H1 (cell line): Measurements from ENCODE around the gene INHA. TPM values are rescaled to one million over a fixed set of nuclear protein-coding genes. Genes with fewer than 3 reads are reported as not detected.

Experiments used
- CTCF ChIA-PET: fragments of 300-600 bp; sonication (Branson Sonifier 250); formaldehyde crosslinking; loops from one replicate; lab custom pipeline; 2021; ENCODE audit not compliant: partially characterized antibody; lab: Charles Lee
- POLR2A ChIA-PET: fragments of 300-600 bp; sonication (Branson Sonifier 250); formaldehyde crosslinking; loops from one replicate; lab custom pipeline; 2021; ENCODE audit warnings: inconsistent platforms; ENCODE audit not compliant: partially characterized antibody; lab: Charles Lee
- DNase-seq, 2 experiments: peaks; one replicate each; pipeline versions ENCODE4 v3.0.0 to v3.0.0-alpha.2; 2010 to 2022; ENCODE audit warnings: low spot score in 2 of 2, low read depth in 1 of 2, mixed read lengths in 1 of 2
- FAIRE-seq: peaks from 2 replicates; lab custom pipeline; 2011; peaks lifted over from hg19 to GRCh38; lab: Jason Lieb, UNC
- H2AFZ ChIP-seq: 2 replicates; pipeline ENCODE4 v1.8.1; 2012; ENCODE audit warnings: low read length, inconsistent platforms
- H2AK5ac ChIP-seq: 2 replicates; pipeline ENCODE4 v1.6.1; 2013; ENCODE audit warnings: low read depth, low read length
- H2BK120ac ChIP-seq: replicated peaks from 2 replicates; pipeline ENCODE3; 2013; ENCODE audit warnings: low read depth, low read length, inconsistent platforms
- H2BK12ac ChIP-seq: 2 replicates; pipeline ENCODE4 v1.6.1; 2013; ENCODE audit warnings: low read depth, low read length
- H2BK15ac ChIP-seq: 2 replicates; pipeline ENCODE4 v1.6.1; 2013; ENCODE audit warnings: low read length
- H2BK20ac ChIP-seq: 2 replicates; pipeline ENCODE4 v1.6.1; 2013; ENCODE audit warnings: low read length
- H2BK5ac ChIP-seq: 2 replicates; pipeline ENCODE4 v1.6.1; 2013; ENCODE audit warnings: low read depth, low read length
- H3K14ac ChIP-seq: 2 replicates; pipeline ENCODE4 v1.6.1; 2013; ENCODE audit warnings: inconsistent platforms; ENCODE audit not compliant: insufficient read length
- H3K18ac ChIP-seq: 2 replicates; pipeline ENCODE4 v1.6.1; 2013; ENCODE audit warnings: low read length; ENCODE audit errors: extremely low read depth
- H3K23ac ChIP-seq: 2 replicates; pipeline ENCODE4 v1.6.1; 2013; ENCODE audit warnings: inconsistent platforms; ENCODE audit not compliant: insufficient read length
- H3K23me2 ChIP-seq: 2 replicates; pipeline ENCODE4 v1.6.1; 2013; ENCODE audit warnings: low read depth, low read length
- H3K27ac ChIP-seq: 2 replicates; pipeline ENCODE4 v1.6.1; 2011; ENCODE audit warnings: low read depth, low read length, inconsistent platforms
- H3K27me3 ChIP-seq, 4 experiments: replicated peaks in 1 of 4; 1 replicate in 1 of 4; 2 replicates in 3 of 4; pipeline versions ENCODE4 v1.6.1 to v1.8.1; 2011 to 2013; ENCODE audit warnings: low read length in 3 of 4, mild to moderate bottlenecking in 3 of 4, inconsistent platforms in 2 of 4, mixed read lengths in 2 of 4, moderate library complexity in 1 of 4; ENCODE audit not compliant: control insufficient read depth in 3 of 4, insufficient read depth in 3 of 4; ENCODE audit errors: extremely low read depth in 1 of 4
- H3K36me3 ChIP-seq, 4 experiments: 2 replicates each; pipeline versions ENCODE4 v1.6.1 to v1.8.1; 2011 to 2013; ENCODE audit warnings: mild to moderate bottlenecking in 4 of 4, low read length in 3 of 4, moderate library complexity in 2 of 4, control low read depth in 1 of 4, inconsistent platforms in 1 of 4; ENCODE audit not compliant: insufficient read depth in 4 of 4, control insufficient read depth in 2 of 4
- H3K4ac ChIP-seq: replicated peaks from 2 replicates; pipeline ENCODE3; 2013; ENCODE audit warnings: low read length, low read depth, mixed read lengths, inconsistent platforms; ENCODE audit not compliant: insufficient read length
- H3K4me1 ChIP-seq, 4 experiments: replicated peaks in 1 of 4; 1 replicate in 1 of 4; 2 replicates in 3 of 4; pipeline versions ENCODE4 v1.6.1 to v1.8.1; 2011 to 2013; ENCODE audit warnings: low read length in 3 of 4, inconsistent platforms in 2 of 4, mixed read lengths in 1 of 4; ENCODE audit not compliant: insufficient read depth in 4 of 4, control insufficient read depth in 3 of 4
- H3K4me2 ChIP-seq, 2 experiments: 2 replicates each; pipeline versions ENCODE4 v1.6.1 to v1.8.1; 2011 to 2013; ENCODE audit warnings: low read depth in 2 of 2, low read length in 2 of 2, control low read depth in 1 of 2, inconsistent platforms in 1 of 2, mild to moderate bottlenecking in 1 of 2; ENCODE audit not compliant: insufficient read depth in 1 of 2
- H3K4me3 ChIP-seq, 4 experiments: fragments of 200-600, 300-600 bp in 1 of 4; sonication (generic), shearing (Covaris generic), sonication (Bioruptor Twin) in 1 of 4; 2 replicates each; pipeline versions ENCODE4 v1.5.1 to v1.8.1; 2011 to 2016; ENCODE audit warnings: low read length in 4 of 4, low read depth in 3 of 4, control low read depth in 2 of 4, inconsistent platforms in 2 of 4, mild to moderate bottlenecking in 2 of 4, mixed read lengths in 1 of 4, moderate library complexity in 1 of 4; ENCODE audit not compliant: insufficient read depth in 2 of 4; ENCODE audit errors: extremely low read depth in 1 of 4
- H3K56ac ChIP-seq: replicated peaks from 2 replicates; pipeline ENCODE3; 2013; ENCODE audit warnings: low read depth, mild to moderate bottlenecking, mixed read lengths, low read length, inconsistent platforms; ENCODE audit not compliant: insufficient read length
- H3K79me1 ChIP-seq: 2 replicates; pipeline ENCODE4 v1.6.1; 2013; ENCODE audit warnings: low read depth, low read length, control low read depth
- H3K79me2 ChIP-seq, 2 experiments: 2 replicates each; pipeline versions ENCODE4 v1.6.1 to v1.8.1; 2012 to 2013; ENCODE audit warnings: low read length in 2 of 2, mild to moderate bottlenecking in 2 of 2, inconsistent platforms in 1 of 2; ENCODE audit not compliant: insufficient read depth in 2 of 2, control insufficient read depth in 1 of 2
- H3K9ac ChIP-seq, 4 experiments: replicated peaks in 1 of 4; 1 replicate in 1 of 4; 2 replicates in 3 of 4; pipeline versions ENCODE4 v1.6.1 to v1.8.1; 2011 to 2013; ENCODE audit warnings: low read depth in 3 of 4, low read length in 3 of 4, control low read depth in 2 of 4, mild to moderate bottlenecking in 2 of 4, moderate library complexity in 2 of 4, inconsistent platforms in 1 of 4; ENCODE audit errors: extremely low read depth in 1 of 4
- H3K9me3 ChIP-seq, 2 experiments: 2 replicates each; pipeline versions ENCODE4 v1.6.1 to v1.8.1; 2012 to 2013; ENCODE audit warnings: mild to moderate bottlenecking in 2 of 2, moderate library complexity in 2 of 2, control low read depth in 1 of 2, inconsistent platforms in 1 of 2, low read depth in 1 of 2, low read length in 1 of 2, mixed read lengths in 1 of 2; ENCODE audit not compliant: insufficient read depth in 2 of 2
- H4K20me1 ChIP-seq, 2 experiments: replicated peaks in 1 of 2; 2 replicates each; pipeline versions ENCODE3 to v1.8.1; 2011 to 2013; ENCODE audit warnings: inconsistent platforms in 2 of 2, low read length in 2 of 2, mild to moderate bottlenecking in 1 of 2; ENCODE audit not compliant: insufficient read depth in 2 of 2, control insufficient read depth in 1 of 2
- H4K5ac ChIP-seq: 2 replicates; pipeline ENCODE4 v1.6.1; 2013; ENCODE audit warnings: low read length, low read depth, mixed read lengths, inconsistent platforms; ENCODE audit not compliant: insufficient read length
- H4K8ac ChIP-seq: 2 replicates; pipeline ENCODE4 v1.8.0; 2013; ENCODE audit warnings: mild to moderate bottlenecking, moderate library complexity, low read length, inconsistent platforms; ENCODE audit not compliant: insufficient read depth; ENCODE audit errors: extremely low read depth
- H4K91ac ChIP-seq: replicated peaks from 2 replicates; pipeline ENCODE3; 2013; ENCODE audit warnings: low read length, mixed read lengths, inconsistent platforms; ENCODE audit not compliant: insufficient read length
- GABPA ChIP-seq: IDR thresholded peaks from 2 replicates; pipeline ENCODE4 v1.6.1; 2011; ENCODE audit warnings: mild to moderate bottlenecking, low read length, moderate library complexity, borderline replicate concordance; ENCODE audit not compliant: insufficient read depth
- HDAC2 ChIP-seq, 2 experiments: fragments of 300-600 bp in 1 of 2; sonication (generic) in 1 of 2; IDR thresholded peaks; 2 replicates each; pipeline ENCODE4 v1.6.1; 2011 to 2012; ENCODE audit warnings: low read depth in 2 of 2, low read length in 2 of 2, mild to moderate bottlenecking in 2 of 2, moderate library complexity in 2 of 2, borderline replicate concordance in 1 of 2, inconsistent platforms in 1 of 2
- WGBS, 2 experiments: shearing (Covaris generic) in 1 of 2; methylation state at CpG; one replicate each; pipeline versions ENCODE4 v1.1.6 to v1.1.7; 2013 to 2015; ENCODE audit warnings: low lambda C conversion rate in 2 of 2, mixed read lengths in 2 of 2, inconsistent platforms in 1 of 2, low coverage in 1 of 2, missing lambda C conversion rate in 1 of 2; ENCODE audit not compliant: insufficient replicate concordance in 2 of 2, insufficient coverage in 1 of 2, insufficient read length in 1 of 2; ENCODE audit errors: extremely low coverage in 1 of 2, missing lambda C conversion rate in 1 of 2; 5-methylcytosine and 5-hydroxymethylcytosine counted together
- polyA plus RNA-seq, 7 experiments: library from polyadenylated mRNA; depleted of rRNA in 3 of 7; stranded (reverse) in 5 of 7; unstranded in 2 of 7; fragments of >200 nt in 5 of 7; fragments of 200-250 nt in 2 of 7; gene quantifications; 1 replicate in 5 of 7; 2 replicates in 1 of 7; 4 replicates in 1 of 7; pipeline versions ENCODE4 v1.2.1 to v1.2.3, GENCODE V29; 2011 to 2013; ENCODE audit warnings: missing spikeins in 2 of 7, mixed read lengths in 2 of 7
- total RNA-seq: library from RNA; stranded (reverse); fragmentation: NEBNext Ultra II Directional; extraction: Animal tissue kit (Norgen Biotek cat#: 25700); gene quantifications from 2 replicates; pipeline ENCODE4 v1.2.1, GENCODE V29; 2021

Gene INHA
- total and polyA plus RNA-seq, 2 of the 8 experiments (the other 6 are each of a cell fraction or from before 2014, with no cell fraction given), result 0.65 to 2.7 TPM

DNA sequence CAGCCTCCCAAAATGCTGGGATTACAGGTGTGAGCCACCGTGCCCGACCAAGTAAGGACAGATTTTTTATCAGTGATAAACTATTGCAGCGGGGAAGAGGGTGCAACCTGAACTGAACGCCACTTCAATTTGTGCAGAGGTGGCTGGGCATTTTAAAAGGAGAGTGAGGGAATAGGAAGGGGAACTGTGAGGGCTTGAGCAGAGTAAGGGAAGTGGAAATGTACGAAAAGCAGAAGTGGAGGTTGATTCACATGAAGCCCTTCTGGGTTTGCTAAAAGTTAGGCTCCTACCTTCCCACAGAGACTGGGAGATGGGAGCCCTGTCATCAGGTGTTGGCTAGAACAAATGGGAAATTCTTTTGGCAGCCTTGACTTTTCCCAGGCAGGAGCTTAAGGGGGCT is 31.7 kb downstream of the INHA start:
- Histone ChIP-seq H3K23ac (no peak overlapping the region), H3K9ac (no peak overlapping the region), H3K4me3 (no peak overlapping the region), H4K5ac (no peak overlapping the region), H3K27ac (no peak overlapping the region), H3K27me3 (no peaks in the 10 kb centered on the region), H3K9me3 (no peaks in the 10 kb centered on the region), H4K91ac (no peak overlapping the region), H3K4me1 (no peaks in the 10 kb centered on the region; a peak in 1 of 7 replicates), H3K36me3 (peaks cover 0 to 15% (median 0%) of the 10 kb centered on the region in 4 experiments; a peak in 4 of 8 replicates), H2BK5ac (no peak overlapping the region), H2BK12ac (no peak overlapping the region), H2AFZ (no peak overlapping the region), H3K79me2 (no peaks in the 10 kb centered on the region), H3K14ac (no peak overlapping the region), H4K8ac (no peak overlapping the region), H2AK5ac (no peak overlapping the region), H3K4me2 (no peak overlapping the region), H2BK15ac (no peak overlapping the region), H4K20me1 (peaks cover 0 to 2% of the 10 kb centered on the region in 2 experiments), H3K56ac (no peak overlapping the region), H2BK120ac (no peak overlapping the region), H3K4ac (no peak overlapping the region), H2BK20ac (no peak overlapping the region), H3K18ac (no peak overlapping the region), H3K79me1 (no peaks in the 10 kb centered on the region), H3K23me2 (no peaks in the 10 kb centered on the region)
- DNase-seq, result no peak
- ChIA-PET CTCF (interaction anchor here (1.0 to 14.4 kb wide), 7 partner anchors 9 to 108 kb away, joined by 3 to 143 read pairs (median 4); partner anchors contain the start of genes CHPF and TMEM198), POLR2A (interaction anchor here (0.7 to 1.3 kb wide), 4 partner anchors 8 to 26 kb away, joined by 3 read pairs; no protein-coding TSS in a partner anchor)
- no peak for FAIRE-seq
- 93% methylated on average over 5 of the region's 5 CpGs; no CpG with 5 or more reads in 1 of the 2 experiments for WGBS, 2 experiments
- TF ChIP-seq HDAC2 (IDR thresholded peaks at IDR 0.05; ENCODE audit: borderline replicate concordance in 1 of 2, low read depth in 2 of 2, low read length in 2 of 2) (no peak), GABPA (no peak)
